Femur (tissue), 1 donor: ENCODE data around the gene FAM240A.

Source experiments
- DNase-seq: peaks from one replicate; pipeline ENCODE4 v3.0.0-alpha.2; 2017

The FAM240A gene

DNA sequence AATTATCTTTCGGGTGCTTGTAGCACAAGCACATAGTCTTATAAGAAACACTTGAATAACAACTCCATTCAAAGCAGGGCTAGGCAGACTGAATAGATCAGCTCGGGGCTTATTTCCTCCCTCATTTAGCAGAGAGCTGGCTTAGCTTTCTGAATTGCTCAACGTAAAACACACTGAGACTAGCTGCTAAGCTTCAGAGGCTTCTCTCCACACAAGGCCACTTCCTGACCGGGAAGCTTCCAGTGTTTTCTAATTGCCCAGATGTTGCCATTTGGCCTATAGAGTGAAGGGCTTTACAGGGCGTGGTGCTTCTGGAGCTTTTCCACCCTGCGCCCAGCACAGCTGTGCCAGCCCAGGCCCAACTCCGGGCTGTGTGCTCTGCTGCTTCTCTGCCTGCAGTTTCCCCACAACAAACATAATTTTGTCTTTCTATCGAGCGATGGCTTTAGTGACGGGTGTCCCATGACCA, 16.6 kb downstream of the FAM240A start:
- peak; percentile 73 for DNase-seq

DNA sequence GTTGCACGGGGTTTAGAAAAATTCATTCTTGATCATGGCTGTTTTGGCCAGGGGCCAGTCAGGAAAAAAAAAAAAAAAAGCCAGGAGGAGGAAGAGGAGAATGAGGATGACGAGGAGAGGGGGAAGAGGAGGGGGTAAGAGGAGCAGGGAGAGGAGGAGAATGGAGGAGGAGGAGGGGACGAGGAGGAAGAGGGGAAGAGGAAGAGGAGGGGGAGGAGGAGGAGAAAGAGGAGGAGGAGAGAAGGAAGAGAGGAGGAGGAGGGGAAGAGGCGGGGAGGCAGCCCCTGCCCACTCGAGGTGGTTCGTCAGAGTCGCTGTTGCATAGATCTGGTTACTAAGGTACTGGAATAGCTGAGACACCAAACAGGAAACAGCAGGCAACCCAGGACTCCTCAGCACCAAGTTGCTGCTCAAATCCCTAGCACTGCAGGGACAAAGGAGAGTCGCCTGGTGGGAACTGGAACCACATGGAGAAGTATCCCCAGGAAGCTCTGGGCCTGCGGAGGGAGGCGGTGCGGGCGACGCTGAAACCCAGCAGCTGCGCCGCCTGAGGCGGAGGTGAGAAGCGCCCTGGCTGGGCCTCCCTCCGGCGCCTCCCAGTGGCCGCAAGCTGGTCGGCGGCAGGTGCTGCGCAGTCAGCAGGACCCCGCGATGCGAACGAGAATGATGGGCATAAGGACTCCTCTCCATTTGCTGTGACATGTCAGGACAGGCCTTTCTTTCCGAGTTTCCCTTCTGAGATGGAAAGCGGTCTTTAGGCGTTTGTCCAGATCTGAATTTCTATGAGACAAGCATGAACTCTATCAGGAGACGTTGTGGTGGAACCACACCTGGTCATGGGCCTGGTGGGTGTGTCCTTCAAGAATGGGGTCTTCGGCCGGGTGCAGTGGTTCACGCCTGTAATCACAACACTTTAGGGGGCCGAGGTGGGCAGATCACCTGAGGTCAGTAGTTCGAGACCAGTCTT, 17.5 kb downstream of the FAM240A start:
- DNase-seq, result peak; percentile 90

DNA sequence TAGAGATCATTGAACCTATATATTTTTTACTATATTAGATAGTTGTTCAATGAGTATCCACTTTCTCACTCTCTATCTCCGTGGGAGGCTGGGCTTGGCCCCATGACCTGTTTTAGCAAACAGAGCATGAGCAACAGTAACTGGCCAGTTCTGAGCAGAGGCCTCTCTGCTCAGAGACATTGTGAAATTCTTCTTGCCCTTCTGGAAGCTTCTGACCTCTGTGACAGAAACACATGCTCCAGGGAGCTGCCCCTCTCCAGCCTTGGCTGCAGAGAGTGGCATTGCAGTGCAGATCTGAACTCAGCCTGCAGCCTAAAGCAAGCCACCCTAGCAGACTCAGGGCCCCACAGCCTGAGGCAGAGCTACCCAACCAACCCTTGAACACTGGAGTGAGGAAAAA, 20.5 kb downstream of the FAM240A start:
- no peak for DNase-seq

DNA sequence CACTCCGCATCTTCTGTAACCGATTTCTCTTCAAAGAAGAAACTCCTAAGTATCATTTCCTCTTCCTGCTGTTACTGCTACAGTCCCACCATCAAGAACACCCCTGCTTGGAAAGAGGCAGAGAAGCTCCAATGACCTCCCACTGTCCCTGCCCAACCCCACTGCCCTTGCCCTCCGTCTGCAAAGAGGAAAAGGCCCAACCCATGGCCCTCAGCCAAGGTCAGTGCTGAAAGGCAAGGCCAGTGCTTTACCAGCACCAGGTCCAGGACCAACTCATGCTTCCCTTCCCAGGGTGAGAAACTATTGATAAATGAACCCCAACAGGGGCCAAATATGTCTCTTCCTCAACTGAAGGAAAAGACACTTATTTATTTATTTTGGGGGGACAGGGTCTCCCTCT, 22.5 kb downstream of the FAM240A start:
- no peak for DNase-seq

GRCh38 chr3:46639221-46639620, 26.9 kb downstream of the FAM240A start:
- DNase-seq, result no peak

DNA sequence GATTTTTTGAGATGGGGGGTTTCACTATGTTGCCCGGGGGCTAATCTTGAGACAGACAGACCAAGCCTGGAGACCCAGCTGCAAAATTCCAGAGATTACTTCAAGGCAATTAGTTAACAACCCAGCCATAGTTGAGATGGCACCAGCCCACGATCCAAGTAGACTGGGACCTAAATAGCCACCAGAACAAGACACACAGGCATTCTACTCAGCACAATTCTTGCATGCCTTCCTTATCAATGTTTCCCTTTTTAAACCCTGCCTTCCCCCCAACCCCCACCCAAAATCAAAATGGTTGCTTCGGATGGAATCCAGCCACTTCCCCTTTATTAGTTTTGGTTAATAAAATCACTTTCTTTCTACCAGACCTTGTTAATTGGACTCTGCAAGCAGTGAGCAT, 28.6 kb downstream of the FAM240A start:
- DNase-seq, result no peak

DNA sequence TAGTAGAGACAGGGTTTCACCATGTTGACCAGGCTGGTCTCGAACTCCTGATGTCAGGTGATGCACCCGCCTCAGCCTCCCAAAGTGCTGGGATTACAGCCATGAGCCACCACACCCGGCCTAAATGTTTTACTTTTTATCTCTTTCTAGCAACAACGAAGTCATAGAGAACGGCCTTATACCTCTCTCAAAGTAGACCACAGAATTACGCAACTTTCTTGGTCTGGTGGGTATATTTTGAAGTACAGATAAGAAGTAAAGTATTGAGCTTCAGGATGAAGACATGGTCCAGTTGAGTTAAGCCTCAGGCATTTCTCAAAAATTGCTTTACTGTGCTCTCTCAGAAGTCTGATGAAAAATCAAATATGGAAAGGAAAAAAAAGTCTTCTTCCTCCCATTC, 30.6 kb downstream of the FAM240A start:
- DNase-seq, result no peak

DNA sequence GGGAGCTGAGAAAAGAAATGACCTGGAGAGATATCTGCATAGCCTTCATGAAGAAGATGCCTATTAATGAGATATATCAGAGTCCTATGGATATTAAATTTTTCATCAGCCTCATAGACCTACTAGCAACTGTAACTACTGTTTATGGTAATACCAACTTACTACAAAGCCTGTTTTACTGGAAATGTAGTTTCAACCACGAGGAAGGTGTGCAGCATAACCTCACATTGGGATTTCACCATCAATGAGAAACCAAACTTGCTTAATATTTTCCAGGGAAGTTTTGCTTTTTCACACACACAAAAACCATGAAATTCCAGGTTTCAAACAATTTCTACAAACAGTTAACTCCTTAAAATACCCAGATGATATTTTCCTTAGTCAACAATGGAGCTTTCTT, 31.4 kb downstream of the FAM240A start:
- DNase-seq, result no peak

DNA sequence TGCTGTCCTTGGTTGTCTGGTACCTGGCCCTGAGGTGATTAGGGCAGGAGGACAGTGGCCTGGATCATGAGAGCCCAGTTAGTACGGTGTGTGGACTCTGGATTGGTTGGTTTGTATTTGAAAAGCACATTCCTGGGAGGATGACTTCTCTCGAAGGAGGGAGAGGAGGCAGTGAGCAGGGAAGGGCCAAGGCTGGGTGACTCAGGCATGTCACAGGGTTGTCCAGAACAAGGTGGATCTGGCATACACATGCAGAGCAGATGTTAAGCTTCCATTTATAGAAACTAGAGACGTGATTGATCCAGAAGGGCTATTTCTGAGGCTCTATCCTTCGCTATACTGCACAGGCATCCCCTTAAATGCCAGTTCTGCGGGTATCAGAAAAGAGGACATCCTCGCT, 34.4 kb downstream of the FAM240A start:
- DNase-seq, result no peak

DNA sequence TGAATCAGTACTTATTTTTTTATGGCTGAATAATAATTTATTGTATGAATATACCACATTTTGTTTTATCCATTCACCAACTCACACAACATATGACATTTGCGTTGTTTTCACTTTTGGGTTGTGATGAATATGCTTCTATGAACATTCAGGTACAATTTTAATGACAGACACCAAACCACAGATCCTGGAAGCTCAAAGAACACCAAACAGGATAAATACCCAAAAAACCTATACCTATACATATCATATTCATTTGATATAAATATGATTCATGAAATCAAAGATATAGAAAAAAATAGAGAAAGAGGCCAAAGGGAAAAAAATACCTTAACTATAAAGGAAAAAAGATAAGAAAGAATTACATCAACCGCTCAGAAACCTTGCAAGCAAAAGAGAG, 35.8 kb downstream of the FAM240A start:
- no peak for DNase-seq

- DNase-seq, result no peak
Measured at GRCh38 chr3:46649436-46649835, 37.1 kb downstream of the FAM240A start.

DNA sequence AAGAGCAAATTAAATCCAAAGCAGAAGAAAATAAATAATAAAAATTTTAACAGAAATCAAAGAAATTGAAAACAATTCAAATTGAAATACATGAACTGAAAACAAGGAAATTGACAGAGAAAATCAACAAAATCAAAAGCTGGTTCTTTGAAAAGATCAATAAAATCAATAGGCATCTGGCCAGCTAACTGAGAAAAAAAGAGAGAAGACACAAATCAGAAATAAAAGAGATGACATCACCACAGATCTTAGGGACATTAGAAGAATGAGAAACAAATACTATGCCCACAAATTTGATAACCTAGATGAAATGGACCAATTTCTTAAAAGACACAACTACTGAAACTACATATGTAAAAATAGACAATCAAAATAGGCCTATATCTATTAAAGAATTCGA, 38.8 kb downstream of the FAM240A start:
- DNase-seq, result no peak

- DNase-seq, result no peak
Measured at GRCh38 chr3:46655271-46655670, 42.9 kb downstream of the FAM240A start.

- no peak for DNase-seq
Measured at GRCh38 chr3:46656778-46657556, 44.6 kb downstream of the FAM240A start.

DNA sequence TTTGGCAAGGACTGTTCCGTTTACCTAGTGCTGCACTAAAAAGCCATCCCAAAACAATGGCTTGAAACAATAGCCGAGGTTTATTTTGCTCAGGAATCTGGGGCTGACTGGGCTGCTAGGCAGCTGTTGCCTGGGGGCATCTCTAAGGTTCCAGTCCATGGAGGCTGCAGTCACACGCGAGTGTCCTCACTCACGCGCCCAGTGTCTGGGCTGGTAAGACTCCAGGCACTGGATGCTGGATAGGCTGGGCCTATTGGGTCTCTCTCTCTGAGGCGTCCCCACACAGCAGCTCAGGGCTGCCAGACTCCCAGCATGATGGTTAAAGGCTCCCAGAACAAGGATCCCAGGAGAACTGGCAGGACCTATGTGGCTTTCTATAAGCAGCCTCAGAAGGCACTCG, 47.0 kb downstream of the FAM240A start:
- DNase-seq, result no peak

DNA sequence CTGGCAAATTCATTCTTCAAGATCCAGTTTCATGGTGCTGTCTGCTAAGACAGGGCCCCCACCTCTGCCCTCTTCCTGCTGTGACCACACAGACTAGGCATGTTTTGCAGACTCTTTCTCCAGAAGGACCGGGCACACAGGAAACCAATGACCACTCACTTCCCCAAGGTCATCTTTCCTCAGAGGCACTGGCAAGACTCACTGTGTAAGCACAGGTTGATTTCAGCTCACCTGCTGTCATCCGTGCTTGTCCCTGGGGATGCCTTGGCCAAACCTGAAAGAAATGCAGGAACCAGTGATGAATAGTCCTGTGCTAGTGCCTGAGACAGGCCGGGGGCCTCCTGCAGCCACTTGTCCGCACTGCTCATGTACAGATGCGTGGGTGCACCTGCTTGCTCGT, 47.7 kb downstream of the FAM240A start:
- no peak for DNase-seq

GRCh38 chr3:46660543-46661523, 48.5 kb downstream of the FAM240A start:
- no peak for DNase-seq

GRCh38 chr3:46661776-46662766, 49.7 kb downstream of the FAM240A start:
- DNase-seq, result no peak

GRCh38 chr3:46662771-46663551, 50.6 kb downstream of the FAM240A start:
- DNase-seq, result peak; percentile 81

DNA sequence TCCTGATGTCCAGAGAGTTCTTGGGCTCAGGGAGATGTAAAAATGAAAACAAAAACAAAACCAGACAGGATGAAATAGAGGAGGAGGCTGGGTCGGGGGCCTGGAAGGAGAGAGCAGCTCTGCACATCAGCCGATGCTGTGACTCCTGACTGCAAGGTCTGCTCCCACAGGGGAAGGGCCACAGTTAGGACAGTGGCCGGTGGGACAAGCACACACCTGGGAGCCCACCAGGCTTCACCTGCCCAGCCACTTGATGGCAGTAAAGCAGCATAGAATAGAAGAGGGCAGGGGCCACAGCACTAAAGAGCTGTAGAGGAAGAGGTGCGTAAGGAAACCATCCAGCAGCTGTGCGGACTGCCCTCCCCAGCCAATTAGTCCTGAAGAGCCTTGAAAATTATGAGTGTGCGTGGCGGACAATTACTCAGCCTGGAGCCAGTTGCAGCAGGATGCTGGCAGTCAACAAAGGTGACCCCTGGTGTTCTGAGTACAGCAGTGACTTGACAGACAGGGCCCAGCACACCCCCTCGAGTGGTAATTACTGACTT, 51.3 kb downstream of the FAM240A start:
- DNase-seq, result peak; percentile 38
